Panc1 (cell line): Measurements from ENCODE around the gene PRRC2C. TPM values are rescaled to one million over a fixed set of nuclear protein-coding genes. Genes with fewer than 3 reads are reported as not detected.

Source experiments
- ATAC-seq: fragments of 200-7000 bp; cut with Tn5 transposase; 2 replicates; pipeline ENCODE4 v1.9.1; 2020; ENCODE audit warnings: mild to moderate bottlenecking, moderate library complexity
- BruUV-seq: library from RNA; stranded (reverse); fragments of 400-500 nt; replicated peaks from 2 replicates; lab custom pipeline; 2021; lab: Mats Ljungman, UMichigan
- CTCF ChIA-PET: fragments of 300-600 bp; sonication (Branson Sonifier 250); formaldehyde crosslinking; loops from one replicate; lab custom pipeline; 2022; ENCODE audit warnings: antibody characterized with exemption; lab: Charles Lee
- POLR2A ChIA-PET: fragments of 300-600 bp; sonication (Branson Sonifier 250); formaldehyde crosslinking; loops from one replicate; lab custom pipeline; 2022; ENCODE audit warnings: antibody characterized with exemption; lab: Charles Lee
- DNase-seq: peaks from one replicate; pipeline ENCODE4 v3.0.0-alpha.2; 2010; ENCODE audit warnings: low read depth, low spot score
- H3K27ac ChIP-seq: 2 replicates; pipeline ENCODE4 v1.5.1; 2011; ENCODE audit warnings: mild to moderate bottlenecking, low read length, inconsistent platforms
- H3K27me3 ChIP-seq: fragments of 200-500 bp; sonication (Bioruptor generic); 2 replicates; pipeline ENCODE4 v1.6.0; 2014; ENCODE audit warnings: low read length, inconsistent platforms; ENCODE audit not compliant: control insufficient read depth, insufficient read depth
- H3K36me3 ChIP-seq: fragments of 200-500 bp; sonication (Bioruptor generic); 2 replicates; pipeline ENCODE4 v1.5.1; 2014; ENCODE audit warnings: inconsistent platforms, mild to moderate bottlenecking, low read length, moderate library complexity; ENCODE audit not compliant: control insufficient read depth, insufficient read depth
- H3K4me1 ChIP-seq: 2 replicates; pipeline ENCODE4 v1.5.1; 2011; ENCODE audit warnings: inconsistent platforms, mild to moderate bottlenecking, low read length, moderate library complexity; ENCODE audit not compliant: control insufficient read depth, insufficient read depth
- H3K4me3 ChIP-seq, 2 experiments: 2 replicates each; pipeline ENCODE4 v1.5.1; 2011 to 2012; ENCODE audit warnings: low read depth in 2 of 2, low read length in 2 of 2, mild to moderate bottlenecking in 2 of 2, inconsistent platforms in 1 of 2, moderate library complexity in 1 of 2
- H3K9me3 ChIP-seq: fragments of 200-500 bp; sonication (Bioruptor generic); 2 replicates; pipeline ENCODE4 v1.5.1; 2014; ENCODE audit warnings: low read depth, mild to moderate bottlenecking, inconsistent platforms, low read length, moderate library complexity; ENCODE audit not compliant: control insufficient read depth, insufficient read depth
- POLR2AphosphoS5 ChIP-seq: IDR thresholded peaks from 2 replicates; pipeline ENCODE4 v1.6.1; 2012; ENCODE audit warnings: mild to moderate bottlenecking, low read depth, low read length, moderate library complexity
- SIN3A ChIP-seq: IDR thresholded peaks from 2 replicates; pipeline ENCODE4 v1.6.1; 2012; ENCODE audit warnings: low read depth, mild to moderate bottlenecking, low read length, moderate library complexity, borderline replicate concordance; ENCODE audit not compliant: insufficient read depth
- TCF7L2 ChIP-seq: IDR thresholded peaks from 2 replicates; pipeline ENCODE4 v1.6.1; 2011; ENCODE audit warnings: mild to moderate bottlenecking, low read depth, low read length, inconsistent platforms
- in situ Hi-C: cut with HindIII; loops from 2 replicates; pipeline ENCODE4 v1.10.0; 2016; ENCODE audit warnings: low sequenced_read_pairs, low pct_unique_long_range_greater_than_20kb
- intact Hi-C: fragments of 100-400 bp; cut with micrococcal nuclease; formaldehyde crosslinking; loops from one replicate; pipeline ENCODE4 v1.10.0; 2022; ENCODE audit not compliant: unreplicated experiment
- total RNA-seq: library from RNA; stranded (reverse); gene quantifications from one replicate; pipeline ENCODE4 v1.2.1, GENCODE V29; 2021; ENCODE audit not compliant: unreplicated experiment
- TF ChIP-seq, protein P1 (sequence below): fragments of 450-650 bp; IDR thresholded peaks from 2 replicates; pipeline ENCODE4 v1.5.1; 2017; ENCODE audit warnings: mild to moderate bottlenecking
- TF ChIP-seq, protein P2 (sequence below), 2 experiments: IDR thresholded peaks; 2 replicates each; pipeline ENCODE4 v1.6.1; 2011 to 2012; ENCODE audit warnings: low read depth in 2 of 2, control low read depth in 1 of 2, low read length in 1 of 2, mild to moderate bottlenecking in 1 of 2, moderate library complexity in 1 of 2; ENCODE audit not compliant: insufficient read depth in 1 of 2

PRRC2C gene
- total RNA-seq, 1 experiment from 2014 or later, result 145 TPM

DNA sequence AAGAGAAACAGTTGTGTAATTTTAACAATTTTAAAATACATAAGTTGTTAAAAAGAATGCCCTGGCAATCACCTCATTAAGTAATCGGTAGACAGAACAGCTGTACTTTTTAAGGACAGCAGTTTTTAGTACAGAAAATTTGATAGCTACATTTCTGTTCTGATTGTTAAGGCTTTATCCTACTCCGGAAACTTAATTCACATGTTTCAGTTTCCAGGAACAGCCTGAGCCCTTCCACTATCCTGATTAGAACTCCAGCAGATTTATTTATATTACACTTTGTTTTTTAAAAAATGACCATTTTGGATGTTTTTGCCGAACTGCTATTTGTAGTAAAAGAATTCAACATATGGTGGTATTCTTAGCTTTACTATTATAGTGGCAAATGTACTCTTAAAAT lies 8.7 kb downstream of the PRRC2C start:
- TF ChIP-seq POLR2AphosphoS5 (no peak), SIN3A (no peak), TCF7L2 (no peak)
- TF ChIP-seq, protein P1, sequence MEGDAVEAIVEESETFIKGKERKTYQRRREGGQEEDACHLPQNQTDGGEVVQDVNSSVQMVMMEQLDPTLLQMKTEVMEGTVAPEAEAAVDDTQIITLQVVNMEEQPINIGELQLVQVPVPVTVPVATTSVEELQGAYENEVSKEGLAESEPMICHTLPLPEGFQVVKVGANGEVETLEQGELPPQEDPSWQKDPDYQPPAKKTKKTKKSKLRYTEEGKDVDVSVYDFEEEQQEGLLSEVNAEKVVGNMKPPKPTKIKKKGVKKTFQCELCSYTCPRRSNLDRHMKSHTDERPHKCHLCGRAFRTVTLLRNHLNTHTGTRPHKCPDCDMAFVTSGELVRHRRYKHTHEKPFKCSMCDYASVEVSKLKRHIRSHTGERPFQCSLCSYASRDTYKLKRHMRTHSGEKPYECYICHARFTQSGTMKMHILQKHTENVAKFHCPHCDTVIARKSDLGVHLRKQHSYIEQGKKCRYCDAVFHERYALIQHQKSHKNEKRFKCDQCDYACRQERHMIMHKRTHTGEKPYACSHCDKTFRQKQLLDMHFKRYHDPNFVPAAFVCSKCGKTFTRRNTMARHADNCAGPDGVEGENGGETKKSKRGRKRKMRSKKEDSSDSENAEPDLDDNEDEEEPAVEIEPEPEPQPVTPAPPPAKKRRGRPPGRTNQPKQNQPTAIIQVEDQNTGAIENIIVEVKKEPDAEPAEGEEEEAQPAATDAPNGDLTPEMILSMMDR, result no peak
- TF ChIP-seq, protein P2, sequence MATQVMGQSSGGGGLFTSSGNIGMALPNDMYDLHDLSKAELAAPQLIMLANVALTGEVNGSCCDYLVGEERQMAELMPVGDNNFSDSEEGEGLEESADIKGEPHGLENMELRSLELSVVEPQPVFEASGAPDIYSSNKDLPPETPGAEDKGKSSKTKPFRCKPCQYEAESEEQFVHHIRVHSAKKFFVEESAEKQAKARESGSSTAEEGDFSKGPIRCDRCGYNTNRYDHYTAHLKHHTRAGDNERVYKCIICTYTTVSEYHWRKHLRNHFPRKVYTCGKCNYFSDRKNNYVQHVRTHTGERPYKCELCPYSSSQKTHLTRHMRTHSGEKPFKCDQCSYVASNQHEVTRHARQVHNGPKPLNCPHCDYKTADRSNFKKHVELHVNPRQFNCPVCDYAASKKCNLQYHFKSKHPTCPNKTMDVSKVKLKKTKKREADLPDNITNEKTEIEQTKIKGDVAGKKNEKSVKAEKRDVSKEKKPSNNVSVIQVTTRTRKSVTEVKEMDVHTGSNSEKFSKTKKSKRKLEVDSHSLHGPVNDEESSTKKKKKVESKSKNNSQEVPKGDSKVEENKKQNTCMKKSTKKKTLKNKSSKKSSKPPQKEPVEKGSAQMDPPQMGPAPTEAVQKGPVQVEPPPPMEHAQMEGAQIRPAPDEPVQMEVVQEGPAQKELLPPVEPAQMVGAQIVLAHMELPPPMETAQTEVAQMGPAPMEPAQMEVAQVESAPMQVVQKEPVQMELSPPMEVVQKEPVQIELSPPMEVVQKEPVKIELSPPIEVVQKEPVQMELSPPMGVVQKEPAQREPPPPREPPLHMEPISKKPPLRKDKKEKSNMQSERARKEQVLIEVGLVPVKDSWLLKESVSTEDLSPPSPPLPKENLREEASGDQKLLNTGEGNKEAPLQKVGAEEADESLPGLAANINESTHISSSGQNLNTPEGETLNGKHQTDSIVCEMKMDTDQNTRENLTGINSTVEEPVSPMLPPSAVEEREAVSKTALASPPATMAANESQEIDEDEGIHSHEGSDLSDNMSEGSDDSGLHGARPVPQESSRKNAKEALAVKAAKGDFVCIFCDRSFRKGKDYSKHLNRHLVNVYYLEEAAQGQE (IDR thresholded peaks at IDR 0.05; ENCODE audit: insufficient read depth in 1 of 2, low read depth in 2 of 2, low read length in 1 of 2), result no peak
- Histone ChIP-seq H3K27ac (no peak overlapping the region), H3K9me3 (no peaks in the 10 kb centered on the region), H3K27me3 (no peaks in the 10 kb centered on the region), H3K4me1 (no peaks in the 10 kb centered on the region; the same call in 1 of the 2 replicates), H3K4me3 (no peak overlapping the region), H3K36me3 (no peaks in the 10 kb centered on the region)
- BruUV-seq, result no TSS peak
- DNase-seq, result no peak
- POLR2A ChIA-PET, result no interaction called here
- intact Hi-C loops (no loop called here), in situ Hi-C loops (no loop called here)
- ATAC-seq, result no peak
- CTCF ChIA-PET, result no interaction called here

DNA sequence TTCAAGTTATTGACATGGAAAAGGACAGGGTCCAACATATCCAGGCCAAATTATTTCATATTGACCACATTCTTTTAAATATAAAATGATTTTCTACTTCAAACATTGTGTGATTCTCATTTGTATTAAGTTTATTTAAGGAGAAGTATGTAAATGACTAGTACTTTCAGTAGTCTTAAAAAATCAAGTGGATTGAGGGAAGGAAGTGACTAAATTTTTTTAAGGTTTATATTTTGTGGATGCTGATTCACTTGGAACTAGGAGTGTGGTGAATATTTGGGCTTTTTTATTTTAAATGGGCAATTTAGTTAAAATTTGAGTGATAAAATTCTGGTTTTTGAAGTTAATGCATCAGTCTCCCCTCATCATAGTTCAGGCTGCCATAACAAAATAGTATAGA lies 10.1 kb downstream of the PRRC2C start:
- intact Hi-C loops, result no loop called here
- H3K4me3 ChIP-seq, result no peak overlapping the region
- ATAC-seq, result no peak
- ChIA-PET CTCF (no interaction called here), POLR2A (no interaction called here)
- H3K4me1 ChIP-seq, result no peaks in the 10 kb centered on the region; the same call in 1 of the 2 replicates
- in situ Hi-C loops, result no loop called here
- BruUV-seq, result TSS peak; percentile 1
- H3K27me3 ChIP-seq, result no peaks in the 10 kb centered on the region
- H3K27ac ChIP-seq, result no peak overlapping the region
- no peak for DNase-seq
- TF ChIP-seq POLR2AphosphoS5 (no peak), TCF7L2 (no peak), SIN3A (no peak)
- TF ChIP-seq, protein P1, result no peak
- TF ChIP-seq, protein P2 (IDR thresholded peaks at IDR 0.05; ENCODE audit: insufficient read depth in 1 of 2, low read depth in 2 of 2, low read length in 1 of 2), result no peak
- H3K36me3 ChIP-seq, result no peaks in the 10 kb centered on the region
- H3K9me3 ChIP-seq, result no peaks in the 10 kb centered on the region
